Fibroblast of peridontal ligament (primary cell): ENCODE data around the gene TIPARP.
"Not testable (repeated sequence)": the region's sequence is repeated elsewhere in the genome, so short reads cannot be mapped to it uniquely, and the experiment has no call there.

Experiments
- DNase-seq: peaks from one replicate; pipeline ENCODE4 v3.0.0-alpha.2; 2010; ENCODE audit errors: extremely low read depth

TIPARP gene

GRCh38 chr3:156711944-156712343 lies 37.6 kb downstream of the TIPARP start:
- DNase-seq = peak; percentile 40

GRCh38 chr3:156716105-156716862 lies 41.9 kb downstream of the TIPARP start:
- no peak for DNase-seq

- no peak for DNase-seq
Observed at GRCh38 chr3:156718622-156719306, 44.4 kb downstream of the TIPARP start.

GRCh38 chr3:156720826-156721225 lies 46.4 kb downstream of the TIPARP start:
- no peak for DNase-seq

- no peak for DNase-seq
Observed at GRCh38 chr3:156721687-156722618, 47.6 kb downstream of the TIPARP start.

- peak; percentile 40 for DNase-seq
Observed at GRCh38 chr3:156723182-156723619, 48.8 kb downstream of the TIPARP start.

GRCh38 chr3:156725682-156726081 lies 51.3 kb downstream of the TIPARP start:
- DNase-seq = no peak

GRCh38 chr3:156726456-156726855 lies 52.1 kb downstream of the TIPARP start:
- no peak for DNase-seq

- no peak for DNase-seq
Observed at GRCh38 chr3:156727519-156728205, 53.3 kb downstream of the TIPARP start.

- peak; percentile 33 for DNase-seq
Observed at GRCh38 chr3:156728267-156728985, 54.0 kb downstream of the TIPARP start.

GRCh38 chr3:156729460-156730179 lies 55.2 kb downstream of the TIPARP start:
- no peak for DNase-seq

- no peak for DNase-seq
Observed at GRCh38 chr3:156731813-156732212, 57.4 kb downstream of the TIPARP start.

- no peak for DNase-seq
Observed at GRCh38 chr3:156732261-156732660, 57.9 kb downstream of the TIPARP start.

GRCh38 chr3:156732715-156733421 lies 58.5 kb downstream of the TIPARP start:
- no peak for DNase-seq

- not testable (repeated sequence) for DNase-seq
Observed at GRCh38 chr3:156734661-156735060, 60.3 kb downstream of the TIPARP start.

- no peak for DNase-seq
Observed at GRCh38 chr3:156735471-156735870, 61.1 kb downstream of the TIPARP start.

- DNase-seq = not testable (repeated sequence)
Observed at GRCh38 chr3:156737049-156737448, 62.7 kb downstream of the TIPARP start.

GRCh38 chr3:156738251-156738650 lies 63.9 kb downstream of the TIPARP start:
- DNase-seq = no peak

- no peak for DNase-seq
Observed at GRCh38 chr3:156739976-156740375, 65.6 kb downstream of the TIPARP start.
